SU-DHL-6 (cell line): ENCODE measurements around the gene RBM33.

Experiments used
- H2AFZ ChIP-seq: fragments of 200-600 bp; sonication (generic); 2 replicates; pipeline ENCODE4 v1.6.1; 2014; ENCODE audit warnings: low read depth, mild to moderate bottlenecking, moderate library complexity, mixed read lengths, antibody characterized with exemption, low read length; ENCODE audit not compliant: severe bottlenecking
- H3F3A ChIP-seq: fragments of 200-600 bp; shearing (Covaris generic); 2 replicates; pipeline ENCODE4 v1.6.0; 2016; ENCODE audit warnings: antibody characterized with exemption, mild to moderate bottlenecking; ENCODE audit not compliant: insufficient read depth
- H3K27ac ChIP-seq: fragments of 200-600 bp; sonication (generic); 2 replicates; pipeline ENCODE4 v1.5.1; 2016; ENCODE audit warnings: low read depth, mild to moderate bottlenecking, low read length, moderate library complexity, mixed read lengths
- H3K27me3 ChIP-seq: fragments of 200-600 bp; sonication (generic), shearing (Covaris generic); 2 replicates; pipeline ENCODE4 v1.6.0; 2014; ENCODE audit warnings: mild to moderate bottlenecking, low read length
- H3K36me3 ChIP-seq: fragments of 200-600 bp; sonication (generic); 2 replicates; pipeline ENCODE4 v1.6.1; 2014; ENCODE audit warnings: mild to moderate bottlenecking, low read length, mixed read lengths
- H3K4me2 ChIP-seq: fragments of 300-600, 200-600 bp; shearing (Covaris generic), sonication (generic); 2 replicates; pipeline ENCODE4 v1.6.0; 2014; ENCODE audit warnings: low read length, low read depth, mild to moderate bottlenecking; ENCODE audit not compliant: poor library complexity, severe bottlenecking
- H3K4me3 ChIP-seq: fragments of 200-600 bp; sonication (generic); 2 replicates; pipeline ENCODE4 v1.5.1; 2014; ENCODE audit warnings: antibody characterized with exemption, low read length, mild to moderate bottlenecking, mixed read lengths; ENCODE audit not compliant: insufficient read depth, poor library complexity, severe bottlenecking
- H3K79me2 ChIP-seq: fragments of 200-600 bp; sonication (generic); 2 replicates; pipeline ENCODE4 v1.6.1; 2014; ENCODE audit warnings: mild to moderate bottlenecking, low read length, moderate library complexity; ENCODE audit not compliant: insufficient read depth
- H3K9ac ChIP-seq: fragments of 200-600 bp; sonication (generic); 2 replicates; pipeline ENCODE4 v1.7.0; 2014; ENCODE audit warnings: mild to moderate bottlenecking, low read length
- H3K9me2 ChIP-seq: fragments of 200-600 bp; sonication (generic); replicated peaks from 2 replicates; pipeline ENCODE4 v1.6.1; 2014; ENCODE audit warnings: low read length; ENCODE audit not compliant: insufficient read depth
- H3K9me3 ChIP-seq: fragments of 200-600 bp; sonication (generic); 2 replicates; pipeline ENCODE4 v1.6.1; 2014; ENCODE audit warnings: low read length, mixed read lengths; ENCODE audit not compliant: insufficient read depth
- H4K20me1 ChIP-seq: fragments of 200-600 bp; sonication (generic); 2 replicates; pipeline ENCODE4 v1.6.1; 2014; ENCODE audit warnings: low read depth, mild to moderate bottlenecking, antibody characterized with exemption, low read length, moderate library complexity, mixed read lengths
- EZH2phosphoT487 ChIP-seq: fragments of 200-600 bp; sonication (generic), shearing (Covaris generic); conservative IDR thresholded peaks from 2 replicates; pipeline ENCODE4 v1.6.1; 2018; ENCODE audit warnings: mild to moderate bottlenecking, antibody characterized with exemption, low read length, moderate library complexity, mixed read lengths
- TF ChIP-seq, protein P1 (sequence below): fragments of 200-600 bp; sonication (generic); IDR thresholded peaks from one replicate; pipeline ENCODE4 v1.5.1; 2017; ENCODE audit warnings: antibody characterized with exemption, mild to moderate bottlenecking, low read length, moderate library complexity; ENCODE audit not compliant: insufficient read depth, poor library complexity, severe bottlenecking

Gene RBM33

GRCh38 chr7:155722118-155722517, 77.7 kb downstream of the RBM33 start:
- Histone ChIP-seq H3K79me2 (peaks cover 63% of the 10 kb centered on the region), H2AFZ (no peak overlapping the region), H3K9me2 (no peaks in the 10 kb centered on the region), H3K27me3 (no peaks in the 10 kb centered on the region), H4K20me1 (no peaks in the 10 kb centered on the region), H3K36me3 (peaks cover 10% of the 10 kb centered on the region), H3F3A (peaks cover 80% of the 10 kb centered on the region), H3K9me3 (no peaks in the 10 kb centered on the region), H3K27ac (peak overlapping the region; percentile 98), H3K4me2 (peak overlapping the region; percentile 97), H3K9ac (peak overlapping the region; percentile 50), H3K4me3 (peak overlapping the region; percentile 45)
- TF ChIP-seq EZH2phosphoT487, result no peak
- TF ChIP-seq, protein P1, sequence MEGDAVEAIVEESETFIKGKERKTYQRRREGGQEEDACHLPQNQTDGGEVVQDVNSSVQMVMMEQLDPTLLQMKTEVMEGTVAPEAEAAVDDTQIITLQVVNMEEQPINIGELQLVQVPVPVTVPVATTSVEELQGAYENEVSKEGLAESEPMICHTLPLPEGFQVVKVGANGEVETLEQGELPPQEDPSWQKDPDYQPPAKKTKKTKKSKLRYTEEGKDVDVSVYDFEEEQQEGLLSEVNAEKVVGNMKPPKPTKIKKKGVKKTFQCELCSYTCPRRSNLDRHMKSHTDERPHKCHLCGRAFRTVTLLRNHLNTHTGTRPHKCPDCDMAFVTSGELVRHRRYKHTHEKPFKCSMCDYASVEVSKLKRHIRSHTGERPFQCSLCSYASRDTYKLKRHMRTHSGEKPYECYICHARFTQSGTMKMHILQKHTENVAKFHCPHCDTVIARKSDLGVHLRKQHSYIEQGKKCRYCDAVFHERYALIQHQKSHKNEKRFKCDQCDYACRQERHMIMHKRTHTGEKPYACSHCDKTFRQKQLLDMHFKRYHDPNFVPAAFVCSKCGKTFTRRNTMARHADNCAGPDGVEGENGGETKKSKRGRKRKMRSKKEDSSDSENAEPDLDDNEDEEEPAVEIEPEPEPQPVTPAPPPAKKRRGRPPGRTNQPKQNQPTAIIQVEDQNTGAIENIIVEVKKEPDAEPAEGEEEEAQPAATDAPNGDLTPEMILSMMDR, result no peak

GRCh38 chr7:155722936-155723335, 78.5 kb downstream of the RBM33 start:
- peaks cover 10% of the 10 kb centered on the region for H3K36me3 ChIP-seq
- TF ChIP-seq, protein P1, result no peak
- TF ChIP-seq EZH2phosphoT487, result no peak
- H3K79me2 ChIP-seq, result peaks cover 68% of the 10 kb centered on the region
- H3K27ac ChIP-seq, result peak overlapping the region; percentile 98
- no peaks in the 10 kb centered on the region for H3K9me2 ChIP-seq
- no peaks in the 10 kb centered on the region for H4K20me1 ChIP-seq
- no peaks in the 10 kb centered on the region for H3K9me3 ChIP-seq
- peaks cover 78% of the 10 kb centered on the region for H3F3A ChIP-seq
- peak overlapping the region; percentile 97 for H3K4me2 ChIP-seq
- H2AFZ ChIP-seq, result no peak overlapping the region
- no peaks in the 10 kb centered on the region for H3K27me3 ChIP-seq
- peak overlapping the region; percentile 50 for H3K9ac ChIP-seq
- peak overlapping the region; percentile 45 for H3K4me3 ChIP-seq

DNA sequence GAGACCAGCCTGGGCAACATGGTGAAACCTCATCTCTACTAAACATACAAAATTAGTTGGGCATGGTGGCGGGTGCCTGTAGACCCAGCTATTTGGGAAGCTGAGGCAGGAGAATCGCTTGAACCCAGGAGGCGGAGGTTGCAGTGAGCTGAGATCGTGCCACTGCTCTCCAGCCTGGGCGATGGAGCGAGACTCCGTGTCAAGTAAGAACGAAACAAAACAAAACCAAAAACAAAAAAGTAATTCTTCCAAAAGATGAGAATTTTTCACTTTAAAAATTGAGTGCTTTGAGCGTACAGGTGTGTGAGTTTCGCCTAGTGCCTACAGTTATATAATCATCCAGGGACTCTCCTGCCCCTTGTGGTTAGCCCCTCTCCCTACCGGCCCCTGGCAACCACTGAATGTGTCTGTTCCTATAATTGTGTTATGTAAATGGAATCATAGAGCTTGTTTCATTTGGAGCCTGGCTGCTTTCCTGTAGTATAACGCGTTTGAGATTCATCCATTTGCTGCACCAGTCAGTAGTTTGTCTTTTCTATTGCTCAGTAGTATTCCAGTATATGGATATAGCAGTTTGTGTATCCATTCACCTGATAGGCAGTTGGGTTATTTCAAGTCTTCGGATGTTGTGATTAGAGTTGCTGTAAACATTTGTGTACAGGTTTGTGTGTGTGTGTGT, 80.0 kb downstream of the RBM33 start:
- no peak for TF ChIP-seq EZH2phosphoT487
- TF ChIP-seq, protein P1, result no peak
- Histone ChIP-seq H3K9me2 (no peaks in the 10 kb centered on the region), H3K79me2 (peaks cover 55% of the 10 kb centered on the region), H2AFZ (no peak overlapping the region), H4K20me1 (no peaks in the 10 kb centered on the region), H3F3A (peaks cover 68% of the 10 kb centered on the region), H3K4me3 (peak overlapping the region; percentile 18), H3K9me3 (no peaks in the 10 kb centered on the region), H3K27me3 (no peaks in the 10 kb centered on the region), H3K27ac (peak overlapping the region; percentile 98), H3K36me3 (peaks cover 4% of the 10 kb centered on the region; the same call in 1 of the 2 replicates), H3K9ac (peak overlapping the region; percentile 50), H3K4me2 (peak overlapping the region; percentile 97)
